A673 (cell line): Measurements from ENCODE around the gene SMIM12.
"Not testable (repeated sequence)": the region's sequence is repeated elsewhere in the genome, so short reads cannot be mapped to it uniquely, and the experiment has no call there.

ENCODE experiments used
- EZH2 ChIP-seq: fragments of 200-600 bp; sonication (generic); IDR thresholded peaks from 2 replicates; pipeline ENCODE4 v1.6.1; 2017; ENCODE audit warnings: borderline replicate concordance, low read depth, mild to moderate bottlenecking, mixed read lengths, antibody characterized with exemption, low read length; ENCODE audit not compliant: poor library complexity, severe bottlenecking
- TF ChIP-seq, protein P1 (sequence below): fragments of 300-800, 200-600 bp; sonication (generic); conservative IDR thresholded peaks from 2 replicates; pipeline ENCODE4 v1.5.1; 2017; ENCODE audit warnings: low read depth, mild to moderate bottlenecking, antibody characterized with exemption, low read length, moderate library complexity, mixed read lengths

DNA sequence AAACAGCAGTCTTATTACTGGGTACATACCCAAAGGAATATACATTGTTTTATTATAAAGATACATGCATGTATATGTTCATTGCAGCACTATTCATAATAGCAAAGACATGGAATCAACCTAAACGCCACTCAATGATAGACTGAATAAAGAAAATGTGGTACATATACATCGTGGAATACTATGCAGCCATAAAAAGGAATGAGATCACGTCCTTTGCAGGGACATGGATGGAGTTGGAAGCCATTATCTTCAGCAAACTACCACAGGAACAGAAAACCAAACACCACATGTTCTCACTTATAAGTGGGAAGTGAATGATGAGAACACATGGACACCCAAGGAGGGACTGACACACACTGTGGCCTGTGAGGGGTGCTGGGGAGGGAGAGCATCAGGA is 48.8 kb downstream of the SMIM12 start:
- TF ChIP-seq, protein P1, sequence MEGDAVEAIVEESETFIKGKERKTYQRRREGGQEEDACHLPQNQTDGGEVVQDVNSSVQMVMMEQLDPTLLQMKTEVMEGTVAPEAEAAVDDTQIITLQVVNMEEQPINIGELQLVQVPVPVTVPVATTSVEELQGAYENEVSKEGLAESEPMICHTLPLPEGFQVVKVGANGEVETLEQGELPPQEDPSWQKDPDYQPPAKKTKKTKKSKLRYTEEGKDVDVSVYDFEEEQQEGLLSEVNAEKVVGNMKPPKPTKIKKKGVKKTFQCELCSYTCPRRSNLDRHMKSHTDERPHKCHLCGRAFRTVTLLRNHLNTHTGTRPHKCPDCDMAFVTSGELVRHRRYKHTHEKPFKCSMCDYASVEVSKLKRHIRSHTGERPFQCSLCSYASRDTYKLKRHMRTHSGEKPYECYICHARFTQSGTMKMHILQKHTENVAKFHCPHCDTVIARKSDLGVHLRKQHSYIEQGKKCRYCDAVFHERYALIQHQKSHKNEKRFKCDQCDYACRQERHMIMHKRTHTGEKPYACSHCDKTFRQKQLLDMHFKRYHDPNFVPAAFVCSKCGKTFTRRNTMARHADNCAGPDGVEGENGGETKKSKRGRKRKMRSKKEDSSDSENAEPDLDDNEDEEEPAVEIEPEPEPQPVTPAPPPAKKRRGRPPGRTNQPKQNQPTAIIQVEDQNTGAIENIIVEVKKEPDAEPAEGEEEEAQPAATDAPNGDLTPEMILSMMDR, result not testable (repeated sequence)
- TF ChIP-seq EZH2, result not testable (repeated sequence)
